8988T (cell line): Measurements from ENCODE around the gene ZMYND8.
"Not testable (repeated sequence)": the region's sequence is repeated elsewhere in the genome, so short reads cannot be mapped to it uniquely, and the experiment has no call there.

Experiments
- DNase-seq: peaks from one replicate; pipeline ENCODE4 v3.0.0; 2011

ZMYND8 gene

GRCh38 chr20:47356526-47357295 lies at the start of gene ZMYND8:
TSS of gene ZMYND8 (minus strand) at chr20:47356699. CDS start at chr20:47356670, 29 bp downstream.
- peak; percentile 61 for DNase-seq

GRCh38 chr20:47405775-47406325 lies 49.4 kb upstream of the ZMYND8 start:
- DNase-seq, result no peak

GRCh38 chr20:47400685-47401084 lies 44.2 kb upstream of the ZMYND8 start:
- DNase-seq, result no peak

- no peak for DNase-seq
Measured at GRCh38 chr20:47397652-47398301, 41.3 kb upstream of the ZMYND8 start.

- no peak for DNase-seq
Measured at GRCh38 chr20:47396762-47397476, 40.4 kb upstream of the ZMYND8 start.

- DNase-seq, result not testable (repeated sequence)
Measured at GRCh38 chr20:47393796-47394514, 37.5 kb upstream of the ZMYND8 start.

GRCh38 chr20:47392721-47393073 lies 36.2 kb upstream of the ZMYND8 start:
- no peak for DNase-seq

- DNase-seq, result no peak
Measured at GRCh38 chr20:47392015-47392720, 35.7 kb upstream of the ZMYND8 start.

GRCh38 chr20:47391276-47392010 lies 34.9 kb upstream of the ZMYND8 start:
- DNase-seq, result no peak

- DNase-seq, result no peak
Measured at GRCh38 chr20:47389867-47390347, 33.4 kb upstream of the ZMYND8 start.

- not testable (repeated sequence) for DNase-seq
Measured at GRCh38 chr20:47385968-47386367, 29.5 kb upstream of the ZMYND8 start.

GRCh38 chr20:47382746-47383415 lies 26.4 kb upstream of the ZMYND8 start:
- no peak for DNase-seq

GRCh38 chr20:47380481-47380880 lies 24.0 kb upstream of the ZMYND8 start:
- DNase-seq, result no peak

GRCh38 chr20:47379433-47380150 lies 23.1 kb upstream of the ZMYND8 start:
- no peak for DNase-seq

- DNase-seq, result no peak
Measured at GRCh38 chr20:47377122-47377722, 20.7 kb upstream of the ZMYND8 start.

GRCh38 chr20:47376096-47376643 lies 19.7 kb upstream of the ZMYND8 start:
- DNase-seq, result not testable (repeated sequence)

GRCh38 chr20:47374121-47374520 lies 17.6 kb upstream of the ZMYND8 start:
- DNase-seq, result not testable (repeated sequence)

GRCh38 chr20:47373206-47373733 lies 16.8 kb upstream of the ZMYND8 start:
- no peak for DNase-seq
